Osteoblast (primary cell): Measurements from ENCODE around the gene PRODH. TPM values are rescaled to one million over a fixed set of nuclear protein-coding genes. Genes with fewer than 3 reads are reported as not detected.

Experiments used
- DNase-seq: peaks from one replicate; pipeline ENCODE4 v3.0.0; 2011; ENCODE audit warnings: low spot score, mixed read lengths; ENCODE audit not compliant: insufficient read length; ENCODE audit errors: missing footprints
- H2AFZ ChIP-seq: 2 replicates; pipeline ENCODE4 v1.6.0; 2011; ENCODE audit warnings: mild to moderate bottlenecking, low read length
- H3K27ac ChIP-seq: 2 replicates; pipeline ENCODE4 v1.5.1; 2011; ENCODE audit warnings: mild to moderate bottlenecking, low read depth, low read length, moderate library complexity
- H3K27me3 ChIP-seq: 2 replicates; pipeline ENCODE4 v1.6.0; 2012; ENCODE audit warnings: mild to moderate bottlenecking, control low read depth, inconsistent platforms, low read length, moderate library complexity; ENCODE audit not compliant: insufficient read depth
- H3K36me3 ChIP-seq: 2 replicates; pipeline ENCODE4 v1.5.1; 2011; ENCODE audit warnings: mild to moderate bottlenecking, low read length, control low read depth, moderate library complexity; ENCODE audit not compliant: insufficient read depth
- H3K4me1 ChIP-seq: 2 replicates; pipeline ENCODE4 v1.5.1; 2011; ENCODE audit warnings: mild to moderate bottlenecking, low read length, control low read depth, moderate library complexity; ENCODE audit not compliant: insufficient read depth
- H3K4me2 ChIP-seq: 2 replicates; pipeline ENCODE4 v1.6.0; 2011; ENCODE audit warnings: mild to moderate bottlenecking, low read length; ENCODE audit not compliant: insufficient read depth
- H3K4me3 ChIP-seq: fragments of 200-600 bp; sonication (generic); 3 replicates; pipeline ENCODE4 v1.5.1; 2012; ENCODE audit warnings: mild to moderate bottlenecking, low read length, inconsistent platforms; ENCODE audit not compliant: insufficient read depth
- H3K79me2 ChIP-seq: 2 replicates; pipeline ENCODE4 v1.6.0; 2012; ENCODE audit warnings: mild to moderate bottlenecking, low read length, control low read depth, inconsistent platforms; ENCODE audit not compliant: insufficient read depth
- H3K9me3 ChIP-seq: 2 replicates; pipeline ENCODE4 v1.5.1; 2011; ENCODE audit warnings: low read depth, low read length, control low read depth
- H4K20me1 ChIP-seq: 2 replicates; pipeline ENCODE4 v1.6.0; 2012; ENCODE audit warnings: mild to moderate bottlenecking, low read length, control low read depth; ENCODE audit not compliant: insufficient read depth
- CTCF ChIP-seq: IDR thresholded peaks from 2 replicates; pipeline ENCODE4 v1.5.1; 2011; ENCODE audit warnings: mild to moderate bottlenecking, low read depth, low read length, moderate library complexity; ENCODE audit errors: extremely low read depth
- total RNA-seq: library from RNA; depleted of rRNA; stranded (reverse); fragments of >200 nt; gene quantifications from 2 replicates; pipeline ENCODE4 v1.2.3, GENCODE V29; 2012

Gene PRODH
- total RNA-seq, 1 donor: not detected

GRCh38 chr22:18976197-18976751 is 40.2 kb upstream of the PRODH start:
- Histone ChIP-seq H3K4me1 (no peaks in the 10 kb centered on the region), H3K79me2 (no peaks in the 10 kb centered on the region), H3K4me2 (no peak overlapping the region), H4K20me1 (no peaks in the 10 kb centered on the region), H3K27me3 (no peaks in the 10 kb centered on the region), H3K36me3 (no peaks in the 10 kb centered on the region), H3K9me3 (no peaks in the 10 kb centered on the region), H3K4me3 (no peak overlapping the region), H2AFZ (no peak overlapping the region), H3K27ac (no peak overlapping the region)
- no peak for TF ChIP-seq CTCF
- DNase-seq: peak; percentile 31

GRCh38 chr22:18975434-18976196 is 39.5 kb upstream of the PRODH start:
- H2AFZ ChIP-seq: no peak overlapping the region
- H3K4me2 ChIP-seq: no peak overlapping the region
- TF ChIP-seq CTCF: no peak
- no peaks in the 10 kb centered on the region for H3K9me3 ChIP-seq
- H3K36me3 ChIP-seq: no peaks in the 10 kb centered on the region
- no peaks in the 10 kb centered on the region for H4K20me1 ChIP-seq
- DNase-seq: peak; percentile 21
- H3K27ac ChIP-seq: no peak overlapping the region
- no peaks in the 10 kb centered on the region for H3K4me1 ChIP-seq
- no peaks in the 10 kb centered on the region for H3K79me2 ChIP-seq
- H3K27me3 ChIP-seq: peaks cover 4% of the 10 kb centered on the region
- H3K4me3 ChIP-seq: no peak overlapping the region

GRCh38 chr22:18974477-18975180 is 38.5 kb upstream of the PRODH start:
- TF ChIP-seq CTCF: no peak
- H3K27ac ChIP-seq: no peak overlapping the region

More at GRCh38 chr22:18974477-18975180, 38.5 kb upstream of the PRODH start:
- Histone ChIP-seq H3K27me3 (peaks cover 8% of the 10 kb centered on the region), H3K9me3 (no peaks in the 10 kb centered on the region), H3K4me2 (no peak overlapping the region), H3K4me1 (no peaks in the 10 kb centered on the region), H3K79me2 (no peaks in the 10 kb centered on the region), H3K4me3 (no peak overlapping the region), H3K36me3 (no peaks in the 10 kb centered on the region), H4K20me1 (no peaks in the 10 kb centered on the region), H2AFZ (no peak overlapping the region)
- DNase-seq: no peak
